ENCODE measurements around the gene P2RY12. TPM values are rescaled to one million over a fixed set of nuclear protein-coding genes. Genes with fewer than 3 reads are reported as not detected.

Gene P2RY12
- total and polyA plus RNA-seq, 12 donors = 0.33 to 3.1 (median 0.76) TPM; not detected in 1

GRCh38 chr3:151423091-151423490 is 38.5 kb upstream of the P2RY12 start:
- no peaks in the 10 kb centered on the region for H3K36me3 ChIP-seq
- 81 to 84% methylated on average over 5 of the region's 5 CpGs for WGBS, 2 donors
- peaks cover 0 to 9% (median 0%) of the 10 kb centered on the region in 9 donors for H3K4me1 ChIP-seq
- TF ChIP-seq, protein P1, sequence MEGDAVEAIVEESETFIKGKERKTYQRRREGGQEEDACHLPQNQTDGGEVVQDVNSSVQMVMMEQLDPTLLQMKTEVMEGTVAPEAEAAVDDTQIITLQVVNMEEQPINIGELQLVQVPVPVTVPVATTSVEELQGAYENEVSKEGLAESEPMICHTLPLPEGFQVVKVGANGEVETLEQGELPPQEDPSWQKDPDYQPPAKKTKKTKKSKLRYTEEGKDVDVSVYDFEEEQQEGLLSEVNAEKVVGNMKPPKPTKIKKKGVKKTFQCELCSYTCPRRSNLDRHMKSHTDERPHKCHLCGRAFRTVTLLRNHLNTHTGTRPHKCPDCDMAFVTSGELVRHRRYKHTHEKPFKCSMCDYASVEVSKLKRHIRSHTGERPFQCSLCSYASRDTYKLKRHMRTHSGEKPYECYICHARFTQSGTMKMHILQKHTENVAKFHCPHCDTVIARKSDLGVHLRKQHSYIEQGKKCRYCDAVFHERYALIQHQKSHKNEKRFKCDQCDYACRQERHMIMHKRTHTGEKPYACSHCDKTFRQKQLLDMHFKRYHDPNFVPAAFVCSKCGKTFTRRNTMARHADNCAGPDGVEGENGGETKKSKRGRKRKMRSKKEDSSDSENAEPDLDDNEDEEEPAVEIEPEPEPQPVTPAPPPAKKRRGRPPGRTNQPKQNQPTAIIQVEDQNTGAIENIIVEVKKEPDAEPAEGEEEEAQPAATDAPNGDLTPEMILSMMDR (IDR thresholded peaks at IDR 0.05) = no peak
- no peak overlapping the region for H3K27ac ChIP-seq
- no peaks in the 10 kb centered on the region for H3K9me3 ChIP-seq
- intact Hi-C loops (cut with DNase I) = no loop called here
- no peak for ATAC-seq
- no peak for DNase-seq
- H3K27me3 ChIP-seq = no peaks in the 10 kb centered on the region
- H3K4me3 ChIP-seq = no peak overlapping the region

GRCh38 chr3:151421938-151422337 is 37.4 kb upstream of the P2RY12 start:
- Histone ChIP-seq H3K4me1 (peaks cover 0 to 8% (median 0%) of the 10 kb centered on the region in 9 donors), H3K27me3 (no peaks in the 10 kb centered on the region), H3K36me3 (no peaks in the 10 kb centered on the region), H3K4me3 (no peak overlapping the region), H3K9me3 (no peaks in the 10 kb centered on the region), H3K27ac (no peak overlapping the region)
- intact Hi-C loops (cut with DNase I) = no loop called here
- DNase-seq (no peak), ATAC-seq (no peak)
- TF ChIP-seq, protein P1 (IDR thresholded peaks at IDR 0.05) = no peak
- WGBS, 2 donors = 75 to 81% methylated on average over 4 of the region's 4 CpGs

DNA sequence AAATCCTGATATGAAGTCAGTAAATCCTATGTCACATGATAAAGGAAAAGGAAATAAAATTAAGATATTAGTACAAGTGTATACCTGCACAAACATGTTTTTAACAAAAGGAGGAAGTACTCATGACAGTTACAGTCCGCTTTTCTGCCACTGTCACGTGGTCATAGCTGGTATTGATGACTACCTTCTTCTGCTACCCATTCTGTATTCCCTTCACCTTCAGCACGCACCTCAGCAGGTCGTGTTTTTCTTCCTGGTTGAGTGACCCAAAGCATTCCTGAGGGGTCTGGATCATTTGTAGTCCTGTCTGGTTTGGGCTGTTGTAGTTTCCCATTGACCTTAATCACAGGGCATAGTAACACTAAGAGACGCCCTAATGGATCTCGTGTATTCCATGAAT is 35.3 kb upstream of the P2RY12 start:
- no peak overlapping the region for H3K4me3 ChIP-seq
- ATAC-seq = no peak
- H3K27me3 ChIP-seq = no peaks in the 10 kb centered on the region
- TF ChIP-seq, protein P1 (IDR thresholded peaks at IDR 0.05) = no peak
- H3K36me3 ChIP-seq = no peaks in the 10 kb centered on the region
- WGBS, 2 donors = 74 to 82% methylated on average over 6 of the region's 6 CpGs
- no peak for DNase-seq
- no peaks in the 10 kb centered on the region for H3K4me1 ChIP-seq
- H3K27ac ChIP-seq = no peak overlapping the region
- H3K9me3 ChIP-seq = no peaks in the 10 kb centered on the region
- intact Hi-C loops (cut with DNase I) = no loop called here

GRCh38 chr3:151415289-151415688 is 30.7 kb upstream of the P2RY12 start:
- ATAC-seq = no peak
- no peak overlapping the region for H3K27ac ChIP-seq
- H3K4me3 ChIP-seq = no peak overlapping the region
- intact Hi-C loops (cut with DNase I) = no loop called here
- no peaks in the 10 kb centered on the region for H3K4me1 ChIP-seq
- TF ChIP-seq, protein P1 (IDR thresholded peaks at IDR 0.05) = no peak
- peaks cover 0 to 4% (median 0%) of the 10 kb centered on the region in 11 donors for H3K9me3 ChIP-seq
- no peak for DNase-seq
- H3K36me3 ChIP-seq = no peaks in the 10 kb centered on the region
- WGBS, 2 donors = 46 to 74% methylated on average over 1 of the region's 1 CpG
- H3K27me3 ChIP-seq = no peaks in the 10 kb centered on the region

Measured in heart right ventricle (tissue), 16 donors.